ENCODE results near the gene SRRM1. TPM values are rescaled to one million over a fixed set of nuclear protein-coding genes. Genes with fewer than 3 reads are reported as not detected.

The SRRM1 gene
- total and polyA plus RNA-seq, 7 donors: 31.2 to 78.4 (median 63.0) TPM

DNA sequence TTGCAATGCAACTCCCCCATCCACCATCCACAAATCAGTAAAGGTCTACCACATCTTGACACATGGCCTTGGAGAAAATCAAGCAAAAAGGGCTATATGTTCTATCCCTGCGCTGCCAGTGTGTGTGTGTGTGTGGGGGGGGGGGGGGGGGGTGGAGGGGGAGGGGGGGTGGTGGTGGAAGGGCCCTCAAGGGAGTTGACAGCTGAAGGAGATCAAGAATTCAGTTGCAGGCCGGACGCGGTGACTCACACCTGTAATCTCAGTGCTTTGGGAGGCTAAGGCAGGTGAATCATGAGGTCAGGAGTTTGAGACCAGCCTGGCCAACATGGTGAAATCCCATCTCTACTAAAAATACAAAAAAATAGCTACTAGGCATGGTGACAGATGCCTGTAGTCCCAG is 64.6 kb downstream of the SRRM1 start:
- Histone ChIP-seq H3K9me3 (no peaks in the 10 kb centered on the region), H3K27ac (no peak overlapping the region), H3K4me3 (no peak overlapping the region), H3K27me3 (ENCODE audit: insufficient read depth in 3 of 3, low read length in 2 of 3) (no peaks in the 10 kb centered on the region), H3K4me1 (no peaks in the 10 kb centered on the region), H3K36me3 (ENCODE audit: insufficient read depth in 1 of 2, low read depth in 1 of 2) (no peaks in the 10 kb centered on the region)
- no peak for DNase-seq
- ATAC-seq: no peak
- intact Hi-C loops (cut with DNase I): no loop called here
- 62 to 68% (median 66%) methylated on average over 3 to 4 of the region's 4 CpGs for WGBS, 3 donors
- no peak for TF ChIP-seq CTCF (IDR thresholded peaks at IDR 0.05)

DNA sequence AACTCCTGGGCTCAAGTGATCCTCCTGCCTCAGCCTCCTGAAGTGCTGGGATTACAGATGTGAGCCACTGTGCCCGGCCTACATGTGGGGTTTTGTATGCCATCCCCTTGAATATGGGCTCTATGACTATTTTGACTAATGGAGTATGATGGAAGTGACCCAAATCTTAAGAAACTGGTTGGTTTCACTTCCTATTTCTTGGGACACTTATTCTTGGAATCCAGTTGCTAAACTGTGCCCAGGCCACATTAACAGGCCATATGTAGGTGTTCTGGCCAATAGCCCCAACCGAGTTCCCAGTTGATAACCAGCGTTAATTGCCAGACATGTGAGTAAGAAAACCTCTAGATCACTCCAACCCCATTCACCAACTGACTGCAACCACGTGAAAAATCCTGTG is 65.8 kb downstream of the SRRM1 start:
- Histone ChIP-seq H3K9me3 (no peaks in the 10 kb centered on the region), H3K27me3 (ENCODE audit: insufficient read depth in 3 of 3, low read length in 2 of 3) (no peaks in the 10 kb centered on the region), H3K4me1 (no peaks in the 10 kb centered on the region), H3K4me3 (no peak overlapping the region), H3K27ac (no peak overlapping the region), H3K36me3 (ENCODE audit: insufficient read depth in 1 of 2, low read depth in 1 of 2) (no peaks in the 10 kb centered on the region)
- intact Hi-C loops (cut with DNase I): no loop called here
- DNase-seq: no peak
- ATAC-seq: no peak
- 85 to 91% (median 89%) methylated on average over 4 of the region's 4 CpGs for WGBS, 3 donors
- no peak for TF ChIP-seq CTCF (IDR thresholded peaks at IDR 0.05)

DNA sequence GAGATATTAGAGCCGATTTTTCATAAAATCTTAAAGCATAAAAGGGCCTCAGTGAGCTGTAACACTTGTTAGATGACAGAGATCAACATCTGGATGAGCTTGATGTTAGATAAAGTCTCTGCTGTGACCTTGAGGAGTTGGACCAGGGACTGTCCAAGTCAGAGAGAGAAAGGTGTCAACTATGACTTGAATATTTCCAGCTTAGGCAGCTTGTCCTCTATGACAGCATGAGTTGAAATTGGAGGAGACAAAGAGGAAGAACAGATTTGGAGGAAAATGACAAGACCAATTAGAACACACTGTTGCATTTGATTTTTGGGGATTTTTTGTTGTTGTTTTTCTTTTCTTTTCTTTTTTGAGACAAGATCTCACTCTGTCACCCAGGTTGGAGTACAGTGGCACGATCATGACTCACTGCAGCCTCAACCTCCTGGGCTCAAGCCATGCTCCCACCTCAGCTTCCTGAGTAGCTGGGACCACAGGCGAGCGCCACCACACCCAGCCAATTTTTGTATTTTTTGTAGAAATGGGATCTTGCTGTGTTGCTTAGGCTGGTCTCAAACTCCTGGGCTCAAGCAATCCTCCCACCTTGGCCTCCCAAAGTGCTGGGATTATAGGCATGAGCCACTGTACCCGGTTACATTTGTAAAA is 66.8 kb downstream of the SRRM1 start:
- Histone ChIP-seq H3K4me3 (no peak overlapping the region), H3K4me1 (no peaks in the 10 kb centered on the region), H3K27ac (no peak overlapping the region), H3K36me3 (ENCODE audit: insufficient read depth in 1 of 2, low read depth in 1 of 2) (no peaks in the 10 kb centered on the region), H3K9me3 (no peaks in the 10 kb centered on the region), H3K27me3 (ENCODE audit: insufficient read depth in 3 of 3, low read length in 2 of 3) (no peaks in the 10 kb centered on the region)
- no peak for DNase-seq
- WGBS, 3 donors: 79 to 91% (median 85%) methylated on average over 5 of the region's 5 CpGs
- no peak for ATAC-seq
- intact Hi-C loops (cut with DNase I): no loop called here
- TF ChIP-seq CTCF (IDR thresholded peaks at IDR 0.05): no peak

DNA sequence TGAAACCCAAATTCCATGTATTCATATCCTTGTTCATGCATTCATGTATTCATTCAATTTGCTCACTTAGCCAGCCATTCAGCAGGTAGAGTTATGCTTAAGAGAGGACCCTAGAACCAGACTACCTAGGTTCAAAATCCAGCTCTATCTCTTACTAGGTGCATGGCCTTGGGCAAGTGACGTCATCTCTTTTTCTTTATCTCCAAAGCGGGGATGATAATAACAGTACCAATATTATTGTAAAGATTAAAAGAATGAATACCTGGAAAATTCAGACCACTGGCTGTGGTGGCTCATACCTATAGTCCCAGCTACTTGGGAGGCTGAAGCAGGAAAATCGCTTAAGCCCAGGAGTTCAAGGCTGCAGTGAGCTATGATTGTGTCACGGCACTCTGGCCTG is 68.2 kb downstream of the SRRM1 start:
- intact Hi-C loops (cut with DNase I): no loop called here
- no peak overlapping the region for H3K4me3 ChIP-seq
- WGBS, 3 donors: 93 to 96% (median 95%) methylated on average over 4 of the region's 4 CpGs
- no peak for TF ChIP-seq CTCF (IDR thresholded peaks at IDR 0.05)
- no peak for DNase-seq
- H3K27me3 ChIP-seq (ENCODE audit: insufficient read depth in 3 of 3, low read length in 2 of 3): no peaks in the 10 kb centered on the region
- no peaks in the 10 kb centered on the region for H3K9me3 ChIP-seq
- no peaks in the 10 kb centered on the region for H3K36me3 ChIP-seq (ENCODE audit: insufficient read depth in 1 of 2, low read depth in 1 of 2)
- no peaks in the 10 kb centered on the region for H3K4me1 ChIP-seq
- H3K27ac ChIP-seq: no peak overlapping the region
- ATAC-seq: no peak

DNA sequence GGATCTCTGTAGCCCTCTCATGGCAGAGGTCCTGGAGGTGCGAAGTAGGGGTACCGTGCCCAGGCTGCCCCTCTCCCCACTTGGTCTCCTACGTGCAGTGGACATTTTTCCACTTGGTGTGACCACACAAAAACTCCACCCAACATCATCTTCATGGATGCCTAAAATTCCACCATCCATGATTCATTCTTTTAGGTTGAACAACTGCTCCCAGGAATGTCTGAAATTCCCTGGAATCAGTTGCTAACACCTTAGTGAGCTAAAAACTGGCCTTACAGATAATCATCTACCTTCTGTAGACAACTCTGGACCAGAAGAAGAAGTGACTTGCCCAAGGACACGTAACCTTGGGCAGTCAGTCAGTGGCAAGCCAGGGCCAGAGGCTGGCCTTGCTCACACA is 70.1 kb downstream of the SRRM1 start:
- H3K27me3 ChIP-seq (ENCODE audit: insufficient read depth in 3 of 3, low read length in 2 of 3): no peaks in the 10 kb centered on the region
- intact Hi-C loops (cut with DNase I): no loop called here
- H3K9me3 ChIP-seq: no peaks in the 10 kb centered on the region
- no peaks in the 10 kb centered on the region for H3K36me3 ChIP-seq (ENCODE audit: insufficient read depth in 1 of 2, low read depth in 1 of 2)
- H3K27ac ChIP-seq: no peak overlapping the region
- WGBS, 3 donors: 78 to 89% (median 80%) methylated on average over 4 of the region's 4 CpGs
- TF ChIP-seq CTCF (IDR thresholded peaks at IDR 0.05): no peak
- DNase-seq (no peak), ATAC-seq (no peak)
- no peaks in the 10 kb centered on the region for H3K4me1 ChIP-seq
- no peak overlapping the region for H3K4me3 ChIP-seq
